NCI-H526 treated with DMSO at 0.1 percent for 48 hours (cell line): ENCODE results near the gene FYTTD1.

ENCODE experiments used
- DNase-seq: peaks from one replicate; lab custom pipeline; 2025; lab: John Stamatoyannopoulos, UW

FYTTD1 gene

GRCh38 chr3:197737319-197737649 lies 12.4 kb upstream of the FYTTD1 start:
- DNase-seq: no peak

GRCh38 chr3:197737749-197738462 lies 11.8 kb upstream of the FYTTD1 start:
- no peak for DNase-seq

- DNase-seq: no peak
These were observed 6.9 kb upstream of the FYTTD1 start for GRCh38 chr3:197742787-197743186.

GRCh38 chr3:197746209-197746608 lies 3.5 kb upstream of the FYTTD1 start:
- DNase-seq: no peak

GRCh38 chr3:197746801-197747237 lies 2.9 kb upstream of the FYTTD1 start:
- DNase-seq: no peak

GRCh38 chr3:197748597-197749314 lies 927 bp upstream of the FYTTD1 start:
- no peak for DNase-seq

GRCh38 chr3:197749315-197749600 lies 425 bp upstream of the FYTTD1 start:
- peak; percentile 95 for DNase-seq

GRCh38 chr3:197750396-197750831 lies 731 bp downstream of the FYTTD1 start:
- DNase-seq: peak; percentile 56

GRCh38 chr3:197750858-197751737 lies 1.4 kb downstream of the FYTTD1 start:
- DNase-seq: peak; percentile 47

GRCh38 chr3:197752107-197752506 lies 2.4 kb downstream of the FYTTD1 start:
- no peak for DNase-seq

GRCh38 chr3:197753263-197753662 lies 3.6 kb downstream of the FYTTD1 start:
- no peak for DNase-seq

GRCh38 chr3:197756704-197757103 lies 7.0 kb downstream of the FYTTD1 start:
- no peak for DNase-seq

GRCh38 chr3:197758512-197758911 lies 8.8 kb downstream of the FYTTD1 start:
- DNase-seq: no peak

- DNase-seq: no peak
These were observed 12.1 kb downstream of the FYTTD1 start for GRCh38 chr3:197761784-197762183.

GRCh38 chr3:197775317-197775716 lies 25.6 kb downstream of the FYTTD1 start:
- no peak for DNase-seq

- no peak for DNase-seq
These were observed 32.5 kb downstream of the FYTTD1 start for GRCh38 chr3:197782230-197782629.

GRCh38 chr3:197784019-197784585 lies 34.4 kb downstream of the FYTTD1 start:
- no peak for DNase-seq

GRCh38 chr3:197787412-197787811 lies 37.7 kb downstream of the FYTTD1 start:
- DNase-seq: no peak

- no peak for DNase-seq
These were observed 39.6 kb downstream of the FYTTD1 start for GRCh38 chr3:197789309-197789708.

- DNase-seq: no peak
These were observed 40.4 kb downstream of the FYTTD1 start for GRCh38 chr3:197790033-197790432.

GRCh38 chr3:197791113-197791891 lies 41.6 kb downstream of the FYTTD1 start, which contains the start of gene LRCH3:
Gene LRCH3 (plus strand): TSS chr3:197791254. CDS start chr3:197791279, 25 bp downstream.
- peak; percentile 80 for DNase-seq
